Neuronal stem cell (in vitro differentiated cells): ENCODE data around the gene LATS1.

Experiments used
- DNase-seq: peaks from one replicate; pipeline ENCODE4 v3.0.0-alpha.2; 2013; ENCODE audit warnings: low spot score
- H2AFZ ChIP-seq: one replicate; pipeline ENCODE4 v1.6.1; 2013; ENCODE audit warnings: mild to moderate bottlenecking, low read length, inconsistent platforms
- H2AK5ac ChIP-seq: 2 replicates; pipeline ENCODE4 v1.6.1; 2013; ENCODE audit warnings: low read depth, mild to moderate bottlenecking, inconsistent platforms, low read length, moderate library complexity, mixed read lengths
- H2BK120ac ChIP-seq: 2 replicates; pipeline ENCODE4 v1.6.1; 2013; ENCODE audit warnings: low read depth, mild to moderate bottlenecking, inconsistent platforms, low read length, moderate library complexity, mixed read lengths
- H2BK12ac ChIP-seq: one replicate; pipeline ENCODE4 v1.6.1; 2013; ENCODE audit warnings: low read length, inconsistent platforms
- H2BK15ac ChIP-seq: 2 replicates; pipeline ENCODE4 v1.6.1; 2013; ENCODE audit warnings: mild to moderate bottlenecking, low read length, inconsistent platforms, mixed read lengths
- H2BK5ac ChIP-seq: one replicate; pipeline ENCODE4 v1.6.1; 2013; ENCODE audit warnings: inconsistent platforms, mild to moderate bottlenecking, low read length, moderate library complexity
- H3K14ac ChIP-seq: one replicate; pipeline ENCODE4 v1.6.1; 2013; ENCODE audit warnings: low read length, inconsistent platforms
- H3K18ac ChIP-seq: 2 replicates; pipeline ENCODE4 v1.6.1; 2013; ENCODE audit warnings: low read length, inconsistent platforms
- H3K23ac ChIP-seq: 2 replicates; pipeline ENCODE4 v1.6.1; 2013; ENCODE audit warnings: low read depth, mild to moderate bottlenecking, mixed read lengths, low read length, inconsistent platforms; ENCODE audit not compliant: poor library complexity
- H3K27ac ChIP-seq: replicated peaks from 3 replicates; pipeline ENCODE4 v1.5.1; 2013; ENCODE audit warnings: low read length, inconsistent platforms
- H3K27me3 ChIP-seq, 3 experiments: 2 replicates each; pipeline ENCODE4 v1.6.1; 2013; ENCODE audit warnings: low read length in 3 of 3, mild to moderate bottlenecking in 2 of 3, inconsistent platforms in 1 of 3, low read depth in 1 of 3, mixed read lengths in 1 of 3, moderate library complexity in 1 of 3; ENCODE audit not compliant: control insufficient read depth in 3 of 3, insufficient read depth in 3 of 3
- H3K36me3 ChIP-seq, 2 donors: replicated peaks in 1 of 2; 2 replicates each; pipeline ENCODE4 v1.6.1; 2013; ENCODE audit warnings: low read length in 2 of 2; ENCODE audit not compliant: control insufficient read depth in 2 of 2, insufficient read depth in 2 of 2
- H3K4ac ChIP-seq: 2 replicates; pipeline ENCODE4 v1.6.1; 2013; ENCODE audit warnings: inconsistent platforms, mild to moderate bottlenecking, low read length, moderate library complexity
- H3K4me1 ChIP-seq, 2 donors: 1 replicate in 1 of 2; 2 replicates in 1 of 2; pipeline ENCODE4 v1.6.1; 2013; ENCODE audit warnings: low read length in 2 of 2, low read depth in 1 of 2; ENCODE audit not compliant: control insufficient read depth in 2 of 2, insufficient read depth in 1 of 2
- H3K4me2 ChIP-seq: one replicate; pipeline ENCODE4 v1.6.1; 2013; ENCODE audit warnings: mild to moderate bottlenecking, low read length, inconsistent platforms; ENCODE audit not compliant: insufficient read depth, poor library complexity, severe bottlenecking
- H3K4me3 ChIP-seq, 2 donors: 2 replicates each; pipeline ENCODE4 v1.5.1; 2013; ENCODE audit warnings: low read length in 2 of 2, mild to moderate bottlenecking in 2 of 2, inconsistent platforms in 1 of 2, moderate library complexity in 1 of 2
- H3K79me1 ChIP-seq: one replicate; pipeline ENCODE4 v1.6.1; 2013; ENCODE audit warnings: low read depth, mild to moderate bottlenecking, inconsistent platforms, low read length, moderate library complexity
- H3K9ac ChIP-seq: one replicate; pipeline ENCODE4 v1.6.1; 2013; ENCODE audit warnings: mild to moderate bottlenecking, low read depth, low read length, inconsistent platforms; ENCODE audit not compliant: poor library complexity
- H3K9me3 ChIP-seq, 2 donors: replicated peaks in 1 of 2; 2 replicates each; pipeline versions ENCODE3 to v1.6.1; 2013; ENCODE audit warnings: low read length in 2 of 2, mild to moderate bottlenecking in 2 of 2, inconsistent platforms in 1 of 2, low read depth in 1 of 2, mixed read lengths in 1 of 2, moderate library complexity in 1 of 2; ENCODE audit not compliant: control insufficient read depth in 2 of 2, insufficient read depth in 1 of 2
- H4K8ac ChIP-seq: one replicate; pipeline ENCODE4 v1.6.1; 2013; ENCODE audit warnings: low read depth, mild to moderate bottlenecking, inconsistent platforms, low read length, moderate library complexity
- H4K91ac ChIP-seq: one replicate; pipeline ENCODE4 v1.6.1; 2013; ENCODE audit warnings: low read length, low read depth, mild to moderate bottlenecking, inconsistent platforms; ENCODE audit not compliant: poor library complexity
- WGBS, 2 donors: extraction: QIAGEN DNeasy Blood & Tissue Kit; methylation state at CpG; one replicate each; pipeline ENCODE4 v1.1.7; 2013; ENCODE audit warnings: missing lambda C conversion rate in 2 of 2, mixed read lengths in 1 of 2; ENCODE audit not compliant: insufficient read length in 2 of 2, insufficient replicate concordance in 1 of 2; ENCODE audit errors: extremely low coverage in 2 of 2; 5-methylcytosine and 5-hydroxymethylcytosine counted together

Gene LATS1

GRCh38 chr6:149719531-149719930 is 1.6 kb upstream of the LATS1 start:
- H3K4ac ChIP-seq: no peak overlapping the region
- H3K23ac ChIP-seq: no peak overlapping the region
- no peak overlapping the region for H2BK12ac ChIP-seq
- H3K27me3 ChIP-seq: no peaks in the 10 kb centered on the region
- no peak overlapping the region for H2AFZ ChIP-seq
- no peak overlapping the region for H3K18ac ChIP-seq
- no CpG with 5 or more reads among the region's 3 CpGs for WGBS, 2 donors
- H4K91ac ChIP-seq: no peak overlapping the region
- H3K4me1 ChIP-seq: peaks cover 2 to 10% of the 10 kb centered on the region in 2 donors
- no peaks in the 10 kb centered on the region for H3K9me3 ChIP-seq
- no peaks in the 10 kb centered on the region for H3K79me1 ChIP-seq
- H3K9ac ChIP-seq: no peak overlapping the region
- H2AK5ac ChIP-seq: no peak overlapping the region
- no peak for DNase-seq
- H3K4me2 ChIP-seq: no peak overlapping the region
- peaks cover 3 to 41% of the 10 kb centered on the region in 2 donors for H3K36me3 ChIP-seq
- no peak overlapping the region for H2BK15ac ChIP-seq
- H3K27ac ChIP-seq: no peak overlapping the region
- no peak overlapping the region for H3K14ac ChIP-seq
- H2BK120ac ChIP-seq: no peak overlapping the region
- H2BK5ac ChIP-seq: no peak overlapping the region
- no peak overlapping the region for H3K4me3 ChIP-seq
- no peak overlapping the region for H4K8ac ChIP-seq

DNA sequence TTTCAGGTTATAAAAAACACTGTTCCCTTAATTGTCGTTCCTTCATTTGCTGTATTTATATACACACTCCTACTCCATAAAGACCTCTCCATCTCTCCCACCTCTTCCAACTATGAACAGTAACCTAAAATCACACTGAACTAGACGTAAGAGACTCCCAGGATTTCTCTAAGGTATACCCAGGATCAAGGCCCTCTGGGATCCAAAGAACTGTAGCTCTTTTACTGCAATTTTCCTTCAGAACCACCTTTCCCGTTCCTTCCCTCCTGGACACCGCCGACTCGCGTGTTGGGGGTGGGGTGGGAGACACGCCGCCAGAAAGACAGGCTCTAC is 680 bp downstream of the LATS1 start:
- H3K18ac ChIP-seq: peak overlapping the region; percentile 99
- no peak overlapping the region for H3K4ac ChIP-seq
- peak overlapping the region; percentile 93 for H2BK15ac ChIP-seq
- H2BK12ac ChIP-seq: no peak overlapping the region
- H3K4me1 ChIP-seq: peaks cover 2 to 10% of the 10 kb centered on the region in 2 donors
- H3K4me3 ChIP-seq: peak overlapping the region; percentile 94 to 96
- peak overlapping the region; percentile 89 for H3K14ac ChIP-seq
- H3K9me3 ChIP-seq: no peaks in the 10 kb centered on the region
- peak overlapping the region; percentile 96 for H3K27ac ChIP-seq
- H2AFZ ChIP-seq: peak overlapping the region; percentile 97
- no peak overlapping the region for H2BK120ac ChIP-seq
- H4K91ac ChIP-seq: no peak overlapping the region
- peaks cover 2% of the 10 kb centered on the region for H3K79me1 ChIP-seq
- peak overlapping the region; percentile 99 for H3K9ac ChIP-seq
- H4K8ac ChIP-seq: peak overlapping the region; percentile 97
- WGBS, 2 donors: no CpG with 5 or more reads among the region's 9 CpGs
- no peaks in the 10 kb centered on the region for H3K27me3 ChIP-seq
- H2BK5ac ChIP-seq: peak overlapping the region; percentile 98
- DNase-seq: no peak
- H3K4me2 ChIP-seq: peak overlapping the region; percentile 66
- H2AK5ac ChIP-seq: peak overlapping the region; percentile 98
- peaks cover 0 to 35% of the 10 kb centered on the region in 2 donors for H3K36me3 ChIP-seq
- H3K23ac ChIP-seq: peak overlapping the region; percentile 99

DNA sequence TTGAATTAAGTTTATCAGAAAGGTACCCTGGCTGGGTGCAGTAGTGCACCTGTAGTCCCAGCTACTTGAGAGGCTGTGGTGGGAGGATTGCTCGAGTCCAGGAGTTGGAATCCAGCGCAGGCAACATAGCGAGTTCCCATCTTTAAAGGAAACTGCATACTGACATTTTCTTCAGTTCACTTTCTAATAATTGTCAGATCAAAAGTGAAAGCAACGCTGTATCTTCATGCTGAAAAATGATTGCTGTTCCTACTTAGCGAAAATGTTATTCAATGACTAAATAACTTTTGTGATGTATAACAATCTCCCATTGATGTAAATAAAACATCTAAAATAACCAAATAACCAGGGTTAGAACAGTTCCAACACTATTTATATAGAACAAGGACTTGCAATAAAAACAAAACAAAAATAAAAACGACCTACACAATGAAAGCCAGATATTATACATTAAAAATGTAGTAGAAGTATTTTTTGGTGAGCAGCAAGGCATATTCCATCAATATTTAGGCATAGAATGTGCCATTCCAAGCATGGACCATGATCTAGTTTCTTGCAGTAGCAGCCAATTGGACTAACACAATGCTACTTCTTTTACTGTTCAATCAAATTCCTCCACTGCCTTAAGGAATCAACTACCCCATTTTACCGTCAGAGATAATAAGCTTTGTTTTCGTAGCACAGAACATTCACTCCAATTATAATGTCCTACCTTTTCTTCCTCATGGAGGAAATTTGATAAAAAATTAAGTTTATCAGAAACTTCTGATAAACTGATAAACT is 1.5 kb downstream of the LATS1 start:
- H3K23ac ChIP-seq: no peak overlapping the region
- no peak overlapping the region for H3K4ac ChIP-seq
- no peak overlapping the region for H3K4me2 ChIP-seq
- H3K14ac ChIP-seq: no peak overlapping the region
- no peak overlapping the region for H2BK5ac ChIP-seq
- no peak overlapping the region for H2AFZ ChIP-seq
- no peak overlapping the region for H2BK15ac ChIP-seq
- peak overlapping the region in 1 of 2 donors; percentile 94 for H3K4me3 ChIP-seq
- no CpG with 5 or more reads among the region's 8 CpGs for WGBS, 2 donors
- no peak overlapping the region for H3K27ac ChIP-seq
- no peak for DNase-seq
- H2BK120ac ChIP-seq: no peak overlapping the region
- H3K27me3 ChIP-seq: no peaks in the 10 kb centered on the region
- no peak overlapping the region for H2BK12ac ChIP-seq
- H3K9me3 ChIP-seq: no peaks in the 10 kb centered on the region
- H4K8ac ChIP-seq: no peak overlapping the region
- H3K9ac ChIP-seq: no peak overlapping the region
- H3K4me1 ChIP-seq: peaks cover 2 to 10% of the 10 kb centered on the region in 2 donors
- peaks cover 0 to 35% of the 10 kb centered on the region in 2 donors for H3K36me3 ChIP-seq
- no peak overlapping the region for H2AK5ac ChIP-seq
- peaks cover 5% of the 10 kb centered on the region for H3K79me1 ChIP-seq
- no peak overlapping the region for H4K91ac ChIP-seq
- no peak overlapping the region for H3K18ac ChIP-seq

DNA sequence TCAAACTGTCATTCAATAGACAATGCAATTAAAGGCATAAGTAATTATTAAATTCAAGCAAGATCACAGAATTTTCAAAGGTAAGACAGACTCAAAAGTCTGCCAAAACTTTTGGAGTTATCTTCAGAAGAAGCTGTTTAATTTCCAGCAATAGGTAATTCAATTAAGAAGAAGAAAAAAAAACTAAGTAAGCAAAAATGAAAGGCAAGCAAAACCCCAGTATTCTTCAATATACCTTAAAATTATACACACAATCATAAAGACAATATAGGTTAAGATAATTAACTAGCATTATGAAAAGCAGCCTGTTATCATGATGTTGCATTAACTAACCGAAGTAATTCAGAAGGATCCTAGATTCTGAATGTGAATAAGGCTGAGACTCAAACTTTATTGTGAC is 3.5 kb downstream of the LATS1 start:
- no peak overlapping the region for H3K4me3 ChIP-seq
- no peak overlapping the region for H2BK12ac ChIP-seq
- H3K9ac ChIP-seq: no peak overlapping the region
- no peak overlapping the region for H3K23ac ChIP-seq
- H4K8ac ChIP-seq: no peak overlapping the region
- no peak for DNase-seq
- no peak overlapping the region for H3K18ac ChIP-seq
- no peak overlapping the region for H2BK15ac ChIP-seq
- H3K4me1 ChIP-seq: peaks cover 2 to 10% of the 10 kb centered on the region in 2 donors
- no peak overlapping the region for H3K4ac ChIP-seq
- no peak overlapping the region for H3K4me2 ChIP-seq
- no peaks in the 10 kb centered on the region for H3K9me3 ChIP-seq
- peaks cover 6% of the 10 kb centered on the region for H3K79me1 ChIP-seq
- no peak overlapping the region for H4K91ac ChIP-seq
- H3K14ac ChIP-seq: no peak overlapping the region
- H2AK5ac ChIP-seq: no peak overlapping the region
- H2BK5ac ChIP-seq: no peak overlapping the region
- no peak overlapping the region for H2AFZ ChIP-seq
- WGBS, 2 donors: no CpG with 5 or more reads among the region's 1 CpG
- no peak overlapping the region for H2BK120ac ChIP-seq
- peaks cover 0 to 32% of the 10 kb centered on the region in 2 donors for H3K36me3 ChIP-seq
- no peaks in the 10 kb centered on the region for H3K27me3 ChIP-seq
- H3K27ac ChIP-seq: no peak overlapping the region
